Stimulated activated CD4-positive, alpha-beta T cell treated with anti-CD3 and anti-CD28 coated beads, TNF-alpha, amount 100 ng/mL, for 1 hour (primary cell): ENCODE data around the gene ICAM3.

Experiments
- DNase-seq, 3 donors: peaks; one replicate each; pipeline ENCODE4 v3.0.0-alpha.2; 2020; ENCODE audit warnings: low read depth in 3 of 3, low spot score in 1 of 3

ICAM3 gene

GRCh38 chr19:10292789-10293636 lies 46.4 kb downstream of the ICAM3 start:
- no peak for DNase-seq

GRCh38 chr19:10292206-10292788 lies 47.1 kb downstream of the ICAM3 start:
- no peak for DNase-seq

DNA sequence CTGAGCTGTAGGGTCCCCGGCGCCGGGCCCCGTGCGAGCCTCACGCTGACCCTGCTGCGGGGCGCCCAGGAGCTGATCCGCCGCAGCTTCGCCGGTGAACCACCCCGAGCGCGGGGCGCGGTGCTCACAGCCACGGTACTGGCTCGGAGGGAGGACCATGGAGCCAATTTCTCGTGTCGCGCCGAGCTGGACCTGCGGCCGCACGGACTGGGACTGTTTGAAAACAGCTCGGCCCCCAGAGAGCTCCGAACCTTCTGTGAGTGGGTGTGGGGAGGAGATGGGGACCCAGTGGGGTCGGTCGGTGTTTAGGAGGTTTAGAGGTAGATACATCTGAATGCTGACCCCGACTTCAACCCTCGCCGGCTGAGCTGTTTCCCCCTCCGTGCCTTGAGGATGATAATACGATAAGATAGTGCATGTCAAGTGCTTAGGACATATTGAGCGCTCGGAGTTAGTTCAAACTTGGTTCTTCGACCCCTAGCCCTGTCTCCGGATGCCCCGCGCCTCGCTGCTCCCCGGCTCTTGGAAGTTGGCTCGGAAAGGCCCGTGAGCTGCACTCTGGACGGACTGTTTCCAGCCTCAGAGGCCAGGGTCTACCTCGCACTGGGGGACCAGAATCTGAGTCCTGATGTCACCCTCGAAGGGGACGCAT lies 47.7 kb downstream of the ICAM3 start:
- DNase-seq: no peak

GRCh38 chr19:10290876-10291553 lies 48.4 kb downstream of the ICAM3 start:
- DNase-seq: no peak

GRCh38 chr19:10290357-10290875 lies 49.0 kb downstream of the ICAM3 start:
- no peak for DNase-seq

GRCh38 chr19:10289836-10290356 lies 49.5 kb downstream of the ICAM3 start, which contains the start of gene ICAM5:
Gene ICAM5 (plus strand): TSS chr19:10289952. CDS start chr19:10290044, 92 bp downstream.
- no peak for DNase-seq

DNA sequence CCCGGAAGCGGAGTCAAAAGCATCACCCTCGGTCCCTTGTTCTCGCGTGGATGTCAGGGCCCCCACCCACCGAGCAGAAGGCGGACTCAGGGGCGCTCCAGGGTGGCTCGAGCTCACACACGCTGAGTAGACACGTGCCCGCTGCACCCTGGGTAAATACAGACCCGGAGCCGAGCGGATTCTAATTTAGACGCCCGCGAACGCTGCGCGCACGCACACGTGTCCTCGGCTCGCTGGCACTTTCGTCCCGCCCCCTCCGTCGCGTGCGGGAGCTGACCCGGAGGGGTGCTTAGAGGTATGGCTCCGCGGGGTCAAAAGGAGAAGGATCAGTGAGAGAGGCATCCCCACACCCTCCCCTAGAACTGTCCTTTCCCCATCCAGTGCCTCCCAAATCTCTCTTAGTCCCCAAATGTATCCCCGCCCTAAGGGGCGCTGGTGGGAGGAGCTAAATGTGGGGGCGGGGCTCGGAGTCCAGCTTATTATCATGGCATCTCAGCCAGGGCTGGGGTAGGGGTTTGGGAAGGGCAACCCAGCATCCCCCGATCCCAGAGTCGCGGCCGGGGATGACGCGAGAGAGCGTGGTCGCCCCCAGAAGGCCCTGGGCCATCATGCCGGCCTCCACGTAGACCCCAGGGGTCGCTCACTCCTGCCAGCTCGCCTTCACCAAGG lies 50.1 kb downstream of the ICAM3 start:
- no peak for DNase-seq

DNA sequence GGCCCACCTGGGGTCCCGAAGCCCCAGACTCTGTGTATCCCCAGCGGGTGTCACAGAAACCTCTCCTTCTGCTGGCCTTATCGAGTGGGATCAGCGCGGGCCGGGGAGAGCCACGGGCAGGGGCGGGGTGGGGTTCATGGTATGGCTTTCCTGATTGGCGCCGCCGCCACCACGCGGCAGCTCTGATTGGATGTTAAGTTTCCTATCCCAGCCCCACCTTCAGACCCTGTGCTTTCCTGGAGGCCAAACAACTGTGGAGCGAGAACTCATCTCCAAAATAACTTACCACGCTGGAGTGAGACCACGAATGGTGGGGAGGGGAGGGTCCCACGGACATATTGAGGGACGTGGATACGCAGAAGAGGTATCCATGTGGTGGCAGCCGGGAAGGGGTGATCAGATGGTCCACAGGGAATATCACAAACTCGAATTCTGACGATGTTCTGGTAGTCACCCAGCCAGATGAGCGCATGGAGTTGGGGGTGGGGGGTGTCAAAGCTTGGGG lies 50.7 kb downstream of the ICAM3 start:
- DNase-seq: no peak

DNA sequence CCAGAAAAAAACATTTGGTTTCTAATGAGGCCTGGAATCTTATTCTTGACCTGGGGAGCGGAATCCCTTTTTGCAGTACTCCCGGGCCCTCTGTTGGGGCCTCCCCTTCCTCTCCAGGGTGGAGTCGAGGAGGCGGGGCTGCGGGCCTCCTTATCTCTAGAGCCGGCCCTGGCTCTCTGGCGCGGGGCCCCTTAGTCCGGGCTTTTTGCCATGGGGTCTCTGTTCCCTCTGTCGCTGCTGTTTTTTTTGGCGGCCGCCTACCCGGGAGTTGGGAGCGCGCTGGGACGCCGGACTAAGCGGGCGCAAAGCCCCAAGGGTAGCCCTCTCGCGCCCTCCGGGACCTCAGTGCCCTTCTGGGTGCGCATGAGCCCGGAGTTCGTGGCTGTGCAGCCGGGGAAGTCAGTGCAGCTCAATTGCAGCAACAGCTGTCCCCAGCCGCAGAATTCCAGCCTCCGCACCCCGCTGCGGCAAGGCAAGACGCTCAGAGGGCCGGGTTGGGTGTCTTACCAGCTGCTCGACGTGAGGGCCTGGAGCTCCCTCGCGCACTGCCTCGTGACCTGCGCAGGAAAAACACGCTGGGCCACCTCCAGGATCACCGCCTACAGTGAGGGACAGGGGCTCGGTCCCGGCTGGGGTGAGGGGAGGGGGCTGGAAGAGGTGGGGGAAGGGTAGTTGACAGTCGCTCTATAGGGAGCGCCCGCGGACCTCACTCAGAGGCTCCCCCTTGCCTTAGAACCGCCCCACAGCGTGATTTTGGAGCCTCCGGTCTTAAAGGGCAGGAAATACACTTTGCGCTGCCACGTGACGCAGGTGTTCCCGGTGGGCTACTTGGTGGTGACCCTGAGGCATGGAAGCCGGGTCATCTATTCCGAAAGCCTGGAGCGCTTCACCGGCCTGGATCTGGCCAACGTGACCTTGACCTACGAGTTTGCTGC lies 52.4 kb downstream of the ICAM3 start, which contains the start of gene ICAM4:
Gene ICAM4 (plus strand): TSS at position 153 of the 935 bp plus-strand sequence. CDS start 58 bp downstream, at position 211.
- DNase-seq: no peak

DNA sequence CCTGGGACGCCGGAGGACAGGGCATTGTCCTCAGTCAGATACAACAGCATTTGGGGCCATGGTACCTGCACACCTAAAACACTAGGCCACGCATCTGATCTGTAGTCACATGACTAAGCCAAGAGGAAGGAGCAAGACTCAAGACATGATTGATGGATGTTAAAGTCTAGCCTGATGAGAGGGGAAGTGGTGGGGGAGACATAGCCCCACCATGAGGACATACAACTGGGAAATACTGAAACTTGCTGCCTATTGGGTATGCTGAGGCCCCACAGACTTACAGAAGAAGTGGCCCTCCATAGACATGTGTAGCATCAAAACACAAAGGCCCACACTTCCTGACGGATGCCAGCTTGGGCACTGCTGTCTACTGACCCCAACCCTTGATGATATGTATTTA lies 54.0 kb downstream of the ICAM3 start:
- no peak for DNase-seq

DNA sequence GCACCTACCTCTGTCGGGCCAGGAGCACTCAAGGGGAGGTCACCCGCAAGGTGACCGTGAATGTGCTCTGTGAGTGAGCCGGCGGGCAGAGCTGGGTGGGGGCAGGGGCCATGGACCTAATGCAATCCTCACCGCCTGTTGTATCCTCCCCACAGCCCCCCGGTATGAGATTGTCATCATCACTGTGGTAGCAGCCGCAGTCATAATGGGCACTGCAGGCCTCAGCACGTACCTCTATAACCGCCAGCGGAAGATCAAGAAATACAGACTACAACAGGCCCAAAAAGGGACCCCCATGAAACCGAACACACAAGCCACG lies 54.5 kb downstream of the ICAM3 start:
- no peak for DNase-seq

DNA sequence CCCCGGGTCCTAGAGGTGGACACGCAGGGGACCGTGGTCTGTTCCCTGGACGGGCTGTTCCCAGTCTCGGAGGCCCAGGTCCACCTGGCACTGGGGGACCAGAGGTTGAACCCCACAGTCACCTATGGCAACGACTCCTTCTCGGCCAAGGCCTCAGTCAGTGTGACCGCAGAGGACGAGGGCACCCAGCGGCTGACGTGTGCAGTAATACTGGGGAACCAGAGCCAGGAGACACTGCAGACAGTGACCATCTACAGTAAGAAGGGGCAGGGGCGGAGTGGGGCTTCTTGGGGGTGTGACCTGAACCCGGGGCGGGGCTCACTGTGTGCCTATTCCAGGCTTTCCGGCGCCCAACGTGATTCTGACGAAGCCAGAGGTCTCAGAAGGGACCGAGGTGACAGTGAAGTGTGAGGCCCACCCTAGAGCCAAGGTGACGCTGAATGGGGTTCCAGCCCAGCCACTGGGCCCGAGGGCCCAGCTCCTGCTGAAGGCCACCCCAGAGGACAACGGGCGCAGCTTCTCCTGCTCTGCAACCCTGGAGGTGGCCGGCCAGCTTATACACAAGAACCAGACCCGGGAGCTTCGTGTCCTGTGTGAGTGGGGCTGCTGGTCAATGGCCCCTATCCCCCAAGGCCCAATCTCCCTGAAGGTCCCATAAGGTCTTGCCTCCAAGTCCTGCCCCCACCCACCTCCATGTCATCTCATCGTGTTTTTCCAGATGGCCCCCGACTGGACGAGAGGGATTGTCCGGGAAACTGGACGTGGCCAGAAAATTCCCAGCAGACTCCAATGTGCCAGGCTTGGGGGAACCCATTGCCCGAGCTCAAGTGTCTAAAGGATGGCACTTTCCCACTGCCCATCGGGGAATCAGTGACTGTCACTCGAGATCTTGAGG lies 55.1 kb downstream of the ICAM3 start:
- no peak for DNase-seq
